H1 (cell line): ENCODE results near the gene ANO2. TPM values are rescaled to one million over a fixed set of nuclear protein-coding genes. Genes with fewer than 3 reads are reported as not detected.

Experiments
- ATF3 ChIP-seq: IDR thresholded peaks from 2 replicates; pipeline ENCODE4 v1.6.1; 2011; ENCODE audit warnings: low read depth, mild to moderate bottlenecking, low read length; ENCODE audit not compliant: insufficient read depth
- CBX5 ChIP-seq: fragments of 300-800, 300-1000 bp; sonication (generic); IDR thresholded peaks from 2 replicates; pipeline ENCODE4 v1.7.1; 2016; ENCODE audit warnings: antibody characterized with exemption, low read length, low read depth
- CEBPB ChIP-seq: IDR thresholded peaks from 2 replicates; pipeline ENCODE4 v1.6.1; 2012; ENCODE audit warnings: low read depth, low read length
- CHD7 ChIP-seq: fragments of 300-600 bp; sonication (generic); IDR thresholded peaks from 2 replicates; pipeline ENCODE4 v1.7.1; 2012; ENCODE audit warnings: low read length, moderate library complexity, mild to moderate bottlenecking, inconsistent platforms; ENCODE audit not compliant: insufficient replicate concordance
- MAX ChIP-seq: IDR thresholded peaks from 2 replicates; pipeline ENCODE4 v1.6.1; 2012; ENCODE audit warnings: inconsistent platforms
- NRF1 ChIP-seq: IDR thresholded peaks from 2 replicates; pipeline ENCODE4 v1.6.1; 2011; ENCODE audit warnings: mild to moderate bottlenecking, low read depth, low read length, improper control_type of control experiment
- POLR2A ChIP-seq, 2 experiments: IDR thresholded peaks; 1 replicate in 1 of 2; 2 replicates in 1 of 2; pipeline ENCODE4 v1.6.1; 2011; ENCODE audit warnings: low read depth in 2 of 2, low read length in 2 of 2, mild to moderate bottlenecking in 2 of 2; ENCODE audit errors: control extremely low read depth in 1 of 2
- RFX5 ChIP-seq: IDR thresholded peaks from 2 replicates; pipeline ENCODE4 v1.6.1; 2011; ENCODE audit warnings: low read depth, low read length, improper control_type of control experiment, borderline replicate concordance
- RNF2 ChIP-seq: fragments of 200-900, 300-1000 bp; sonication (generic); IDR thresholded peaks from 2 replicates; pipeline ENCODE4 v1.7.1; 2016; ENCODE audit warnings: borderline replicate concordance, low read depth, mild to moderate bottlenecking, antibody characterized with exemption, low read length; ENCODE audit not compliant: poor library complexity, severe bottlenecking; ENCODE audit errors: missing control alignments
- SP4 ChIP-seq: IDR thresholded peaks from 2 replicates; pipeline ENCODE4 v1.6.1; 2012; ENCODE audit warnings: low read length, inconsistent platforms
- TEAD4 ChIP-seq: IDR thresholded peaks from 2 replicates; pipeline ENCODE4 v1.6.1; 2012; ENCODE audit warnings: low read depth, low read length, inconsistent platforms, mixed read lengths
- polyA plus RNA-seq, 7 experiments: library from polyadenylated mRNA; depleted of rRNA in 3 of 7; stranded (reverse) in 5 of 7; unstranded in 2 of 7; fragments of >200 nt in 5 of 7; fragments of 200-250 nt in 2 of 7; gene quantifications; 1 replicate in 5 of 7; 2 replicates in 1 of 7; 4 replicates in 1 of 7; pipeline versions ENCODE4 v1.2.1 to v1.2.3, GENCODE V29; 2011 to 2013; ENCODE audit warnings: missing spikeins in 2 of 7, mixed read lengths in 2 of 7
- total RNA-seq: library from RNA; stranded (reverse); fragmentation: NEBNext Ultra II Directional; extraction: Animal tissue kit (Norgen Biotek cat#: 25700); gene quantifications from 2 replicates; pipeline ENCODE4 v1.2.1, GENCODE V29; 2021

ANO2 gene
- total and polyA plus RNA-seq, 2 of the 8 experiments (the other 6 are each of a cell fraction or from before 2014, with no cell fraction given) = 1.9 to 5.5 TPM

- no peak for TF ChIP-seq CHD7
- TF ChIP-seq ATF3 = no peak
- TF ChIP-seq MAX = no peak
- no peak for TF ChIP-seq POLR2A (IDR thresholded peaks at IDR 0.05; ENCODE audit: control extremely low read depth in 1 of 2, low read depth in 2 of 2, low read length in 2 of 2)
- no peak for TF ChIP-seq NRF1
- TF ChIP-seq RNF2 = no peak
- no peak for TF ChIP-seq CBX5
- no peak for TF ChIP-seq RFX5
- no peak for TF ChIP-seq SP4
- TF ChIP-seq CEBPB = no peak
- TF ChIP-seq TEAD4 = no peak
Observed at GRCh38 chr12:5794156-5794555, 150.9 kb downstream of the ANO2 start (continued).
